PFSK-1 (cell line): ENCODE measurements around the gene UNC13C.

Experiments
- FOXP2 ChIP-seq: optimal IDR thresholded peaks from 2 replicates; pipeline ENCODE3; 2011; ENCODE audit warnings: borderline replicate concordance, control low read depth, inconsistent platforms; ENCODE audit not compliant: insufficient read depth; ENCODE audit errors: extremely low read length, extremely low read depth
- POLR2AphosphoS5 ChIP-seq: IDR thresholded peaks from 2 replicates; pipeline ENCODE4 v1.6.1; 2012; ENCODE audit warnings: low read depth, mild to moderate bottlenecking, control low read depth, low read length, moderate library complexity
- SIN3A ChIP-seq: IDR thresholded peaks from 2 replicates; pipeline ENCODE4 v1.6.1; 2012; ENCODE audit warnings: mild to moderate bottlenecking, low read length, moderate library complexity, borderline replicate concordance; ENCODE audit not compliant: insufficient read depth
- TAF1 ChIP-seq: IDR thresholded peaks from 2 replicates; pipeline ENCODE4 v1.6.1; 2012; ENCODE audit warnings: low read length, control low read depth, borderline replicate concordance; ENCODE audit not compliant: insufficient read depth
- TF ChIP-seq, protein P1 (sequence below), 2 experiments: IDR thresholded peaks; 2 replicates each; pipeline versions ENCODE4 v1.6.1 to v1.8.0; 2011 to 2012; ENCODE audit warnings: low read depth in 2 of 2, low read length in 2 of 2, control low read depth in 1 of 2, inconsistent platforms in 1 of 2, mild to moderate bottlenecking in 1 of 2, moderate library complexity in 1 of 2; ENCODE audit not compliant: insufficient read depth in 1 of 2

UNC13C gene

GRCh38 chr15:54559405-54560069, 581.3 kb downstream of the UNC13C start:
- no peak for TF ChIP-seq FOXP2
- TF ChIP-seq SIN3A: no peak
- TF ChIP-seq, protein P1, sequence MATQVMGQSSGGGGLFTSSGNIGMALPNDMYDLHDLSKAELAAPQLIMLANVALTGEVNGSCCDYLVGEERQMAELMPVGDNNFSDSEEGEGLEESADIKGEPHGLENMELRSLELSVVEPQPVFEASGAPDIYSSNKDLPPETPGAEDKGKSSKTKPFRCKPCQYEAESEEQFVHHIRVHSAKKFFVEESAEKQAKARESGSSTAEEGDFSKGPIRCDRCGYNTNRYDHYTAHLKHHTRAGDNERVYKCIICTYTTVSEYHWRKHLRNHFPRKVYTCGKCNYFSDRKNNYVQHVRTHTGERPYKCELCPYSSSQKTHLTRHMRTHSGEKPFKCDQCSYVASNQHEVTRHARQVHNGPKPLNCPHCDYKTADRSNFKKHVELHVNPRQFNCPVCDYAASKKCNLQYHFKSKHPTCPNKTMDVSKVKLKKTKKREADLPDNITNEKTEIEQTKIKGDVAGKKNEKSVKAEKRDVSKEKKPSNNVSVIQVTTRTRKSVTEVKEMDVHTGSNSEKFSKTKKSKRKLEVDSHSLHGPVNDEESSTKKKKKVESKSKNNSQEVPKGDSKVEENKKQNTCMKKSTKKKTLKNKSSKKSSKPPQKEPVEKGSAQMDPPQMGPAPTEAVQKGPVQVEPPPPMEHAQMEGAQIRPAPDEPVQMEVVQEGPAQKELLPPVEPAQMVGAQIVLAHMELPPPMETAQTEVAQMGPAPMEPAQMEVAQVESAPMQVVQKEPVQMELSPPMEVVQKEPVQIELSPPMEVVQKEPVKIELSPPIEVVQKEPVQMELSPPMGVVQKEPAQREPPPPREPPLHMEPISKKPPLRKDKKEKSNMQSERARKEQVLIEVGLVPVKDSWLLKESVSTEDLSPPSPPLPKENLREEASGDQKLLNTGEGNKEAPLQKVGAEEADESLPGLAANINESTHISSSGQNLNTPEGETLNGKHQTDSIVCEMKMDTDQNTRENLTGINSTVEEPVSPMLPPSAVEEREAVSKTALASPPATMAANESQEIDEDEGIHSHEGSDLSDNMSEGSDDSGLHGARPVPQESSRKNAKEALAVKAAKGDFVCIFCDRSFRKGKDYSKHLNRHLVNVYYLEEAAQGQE (IDR thresholded peaks at IDR 0.05; ENCODE audit: insufficient read depth in 1 of 2, low read depth in 2 of 2, low read length in 2 of 2): no peak
- no peak for TF ChIP-seq POLR2AphosphoS5
- TF ChIP-seq TAF1: no peak

DNA sequence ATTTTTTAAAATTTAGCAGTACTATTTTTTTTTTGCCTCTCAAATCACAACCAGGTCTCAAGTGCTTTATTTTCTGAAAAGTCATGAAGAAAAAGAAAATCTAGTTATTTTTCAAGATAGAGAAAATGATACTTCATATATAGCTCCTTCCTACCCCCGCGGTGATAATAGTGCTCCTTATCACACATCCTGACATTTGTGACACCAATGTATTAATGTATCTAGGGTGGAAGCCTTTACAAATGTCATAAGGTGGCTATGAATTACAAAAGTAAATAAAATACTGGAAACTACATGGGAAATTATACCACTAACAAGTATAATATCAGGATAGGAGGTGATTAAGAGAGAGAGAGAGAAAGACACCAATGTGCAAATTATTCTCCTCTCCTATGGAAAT, 582.2 kb downstream of the UNC13C start:
- TF ChIP-seq SIN3A: no peak
- TF ChIP-seq, protein P1 (IDR thresholded peaks at IDR 0.05; ENCODE audit: insufficient read depth in 1 of 2, low read depth in 2 of 2, low read length in 2 of 2): no peak
- TF ChIP-seq POLR2AphosphoS5: no peak
- no peak for TF ChIP-seq FOXP2
- no peak for TF ChIP-seq TAF1

- TF ChIP-seq FOXP2 (no peak), SIN3A (no peak), POLR2AphosphoS5 (no peak), TAF1 (no peak)
- TF ChIP-seq, protein P1 (IDR thresholded peaks at IDR 0.05; ENCODE audit: insufficient read depth in 1 of 2, low read depth in 2 of 2, low read length in 2 of 2): no peak
Observed at GRCh38 chr15:54564166-54564565, 585.9 kb downstream of the UNC13C start.

DNA sequence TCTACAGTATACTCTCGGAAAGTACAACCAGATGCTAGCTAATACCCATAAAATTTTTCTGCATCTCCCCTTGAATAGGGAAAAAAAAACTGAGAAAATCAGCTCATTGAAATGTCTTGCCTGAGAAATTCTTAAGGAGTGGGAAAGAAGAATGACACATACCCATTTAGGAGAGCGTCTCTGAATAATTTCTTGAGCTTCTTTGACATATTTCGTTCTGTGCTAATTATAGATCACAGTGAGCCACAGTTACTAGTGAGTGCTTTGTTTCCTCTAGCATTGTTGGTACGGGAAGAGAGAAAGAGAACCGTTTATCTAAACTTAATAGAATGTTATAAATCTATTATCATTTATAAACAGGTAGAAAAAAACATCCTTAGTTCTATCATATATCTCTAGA, 588.4 kb downstream of the UNC13C start:
- TF ChIP-seq TAF1: no peak
- TF ChIP-seq, protein P1 (IDR thresholded peaks at IDR 0.05; ENCODE audit: insufficient read depth in 1 of 2, low read depth in 2 of 2, low read length in 2 of 2): no peak
- no peak for TF ChIP-seq SIN3A
- no peak for TF ChIP-seq FOXP2
- TF ChIP-seq POLR2AphosphoS5: no peak
